Body of pancreas (tissue), 4 donors: ENCODE results near the gene FCN1.

Source experiments
- POLR2A ChIP-seq, 3 donors: fragments of 450-650 bp; IDR thresholded peaks; one replicate each; pipeline ENCODE4 v1.6.1; 2016; ENCODE audit warnings: antibody characterized with exemption in 3 of 3, mild to moderate bottlenecking in 2 of 3
- TF ChIP-seq, protein P1 (sequence below), 7 experiments: fragments of 450-650 bp in 4 of 7; fragments of 200-600 bp in 3 of 7; sonication (generic) in 3 of 7; IDR thresholded peaks; one replicate each; pipeline ENCODE4 v1.5.1; 2016 to 2019; ENCODE audit warnings: antibody characterized with exemption in 7 of 7

DNA sequence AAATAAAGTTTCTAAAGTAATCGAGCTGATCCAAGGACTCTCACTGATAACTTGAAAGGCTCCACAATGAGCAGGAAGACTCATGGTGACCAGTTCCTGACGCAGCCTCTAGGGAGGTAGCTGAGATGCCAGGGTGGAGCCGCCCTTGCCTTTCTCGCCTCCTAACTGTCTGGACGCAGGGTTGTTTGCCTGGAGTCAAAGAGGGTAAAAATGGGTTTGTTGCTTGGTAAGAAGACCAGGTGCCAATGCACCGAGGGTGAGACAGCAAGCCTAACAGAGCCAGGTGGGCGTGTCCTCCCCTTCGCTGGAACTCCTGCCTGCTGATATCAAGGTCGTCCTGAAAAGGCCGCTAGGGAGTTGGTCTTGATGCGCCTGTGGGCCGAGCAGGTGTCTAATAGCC, 48.6 kb upstream of the FCN1 start:
- TF ChIP-seq, protein P1, sequence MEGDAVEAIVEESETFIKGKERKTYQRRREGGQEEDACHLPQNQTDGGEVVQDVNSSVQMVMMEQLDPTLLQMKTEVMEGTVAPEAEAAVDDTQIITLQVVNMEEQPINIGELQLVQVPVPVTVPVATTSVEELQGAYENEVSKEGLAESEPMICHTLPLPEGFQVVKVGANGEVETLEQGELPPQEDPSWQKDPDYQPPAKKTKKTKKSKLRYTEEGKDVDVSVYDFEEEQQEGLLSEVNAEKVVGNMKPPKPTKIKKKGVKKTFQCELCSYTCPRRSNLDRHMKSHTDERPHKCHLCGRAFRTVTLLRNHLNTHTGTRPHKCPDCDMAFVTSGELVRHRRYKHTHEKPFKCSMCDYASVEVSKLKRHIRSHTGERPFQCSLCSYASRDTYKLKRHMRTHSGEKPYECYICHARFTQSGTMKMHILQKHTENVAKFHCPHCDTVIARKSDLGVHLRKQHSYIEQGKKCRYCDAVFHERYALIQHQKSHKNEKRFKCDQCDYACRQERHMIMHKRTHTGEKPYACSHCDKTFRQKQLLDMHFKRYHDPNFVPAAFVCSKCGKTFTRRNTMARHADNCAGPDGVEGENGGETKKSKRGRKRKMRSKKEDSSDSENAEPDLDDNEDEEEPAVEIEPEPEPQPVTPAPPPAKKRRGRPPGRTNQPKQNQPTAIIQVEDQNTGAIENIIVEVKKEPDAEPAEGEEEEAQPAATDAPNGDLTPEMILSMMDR (IDR thresholded peaks at IDR 0.05), result no peak
- no peak for TF ChIP-seq POLR2A (IDR thresholded peaks at IDR 0.05)
